ENCODE results near the gene MAN2C1.

DNA sequence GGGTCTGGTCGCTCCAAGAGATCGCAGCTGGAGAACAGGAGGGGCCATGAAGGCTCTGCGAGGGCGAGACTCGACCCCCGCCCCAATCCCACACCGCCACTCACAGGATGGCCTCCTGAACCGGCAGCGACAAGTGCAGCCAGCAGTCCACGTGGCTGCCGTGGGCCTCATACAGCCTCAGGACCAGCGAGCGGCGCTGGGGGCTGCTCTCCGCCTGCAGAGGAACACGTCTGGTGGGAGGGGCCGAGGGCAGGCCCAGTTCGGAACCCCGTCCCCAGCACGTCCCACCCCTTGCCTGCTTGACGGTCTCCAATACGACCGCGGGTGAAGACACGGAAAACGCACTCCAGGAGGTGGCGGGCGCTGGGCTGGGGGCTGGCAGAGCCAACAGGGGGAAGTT is 12.4 kb downstream of the MAN2C1 start:
- TF ChIP-seq, protein P1, sequence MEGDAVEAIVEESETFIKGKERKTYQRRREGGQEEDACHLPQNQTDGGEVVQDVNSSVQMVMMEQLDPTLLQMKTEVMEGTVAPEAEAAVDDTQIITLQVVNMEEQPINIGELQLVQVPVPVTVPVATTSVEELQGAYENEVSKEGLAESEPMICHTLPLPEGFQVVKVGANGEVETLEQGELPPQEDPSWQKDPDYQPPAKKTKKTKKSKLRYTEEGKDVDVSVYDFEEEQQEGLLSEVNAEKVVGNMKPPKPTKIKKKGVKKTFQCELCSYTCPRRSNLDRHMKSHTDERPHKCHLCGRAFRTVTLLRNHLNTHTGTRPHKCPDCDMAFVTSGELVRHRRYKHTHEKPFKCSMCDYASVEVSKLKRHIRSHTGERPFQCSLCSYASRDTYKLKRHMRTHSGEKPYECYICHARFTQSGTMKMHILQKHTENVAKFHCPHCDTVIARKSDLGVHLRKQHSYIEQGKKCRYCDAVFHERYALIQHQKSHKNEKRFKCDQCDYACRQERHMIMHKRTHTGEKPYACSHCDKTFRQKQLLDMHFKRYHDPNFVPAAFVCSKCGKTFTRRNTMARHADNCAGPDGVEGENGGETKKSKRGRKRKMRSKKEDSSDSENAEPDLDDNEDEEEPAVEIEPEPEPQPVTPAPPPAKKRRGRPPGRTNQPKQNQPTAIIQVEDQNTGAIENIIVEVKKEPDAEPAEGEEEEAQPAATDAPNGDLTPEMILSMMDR (IDR thresholded peaks at IDR 0.05) = no peak
- no peak for TF ChIP-seq POLR2A (IDR thresholded peaks at IDR 0.05)
